Measurements from ENCODE around the gene PEAK3.
"Not testable (repeated sequence)": the region's sequence is repeated elsewhere in the genome, so short reads cannot be mapped to it uniquely, and the experiment has no call there.

PEAK3 gene

GRCh38 chr19:2288338-2288817, 6.4 kb upstream of the PEAK3 start:
- no peak for DNase-seq

- no peak for DNase-seq
These were observed 5.8 kb upstream of the PEAK3 start for GRCh38 chr19:2287585-2288337.

DNA sequence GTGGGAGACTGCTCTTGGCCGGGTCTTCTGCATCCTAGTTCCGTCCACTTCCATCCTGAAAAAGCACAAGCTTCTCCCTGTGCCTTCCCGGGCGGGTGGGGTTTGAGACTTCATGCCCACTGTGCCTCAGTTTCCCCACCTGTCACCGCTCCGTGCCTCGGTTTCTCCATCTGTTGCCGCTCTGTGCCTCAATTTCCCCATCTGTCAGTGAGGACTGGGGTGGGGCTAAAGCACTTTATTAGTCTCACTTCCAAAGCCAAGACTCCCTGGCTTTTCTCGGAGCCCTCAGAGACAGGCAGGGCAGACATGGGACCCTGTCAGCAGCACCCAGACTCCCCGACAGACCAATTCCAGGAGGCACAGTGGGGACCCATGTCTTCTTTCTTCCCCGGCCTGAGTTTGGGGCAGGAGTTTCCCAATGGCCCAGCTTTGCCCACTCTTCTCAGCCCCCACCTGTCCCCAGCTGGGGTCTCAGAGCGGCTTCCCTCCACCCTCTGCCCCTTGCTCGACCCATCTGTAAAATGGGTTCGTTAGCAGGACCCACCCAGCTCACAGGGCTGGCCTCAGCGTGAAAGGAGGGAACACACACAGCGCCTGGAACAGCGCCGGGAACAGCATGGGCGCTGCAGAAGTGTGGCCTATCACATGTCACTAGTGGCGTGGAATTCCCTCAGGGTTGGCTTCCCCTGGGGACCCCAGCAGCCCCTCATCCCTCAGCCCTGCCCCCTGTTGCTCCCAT, 4.6 kb upstream of the PEAK3 start:
- DNase-seq, result peak; percentile 33

- no peak for DNase-seq
These were observed 2.0 kb upstream of the PEAK3 start for GRCh38 chr19:2283835-2284507.

GRCh38 chr19:2282862-2283237, 875 bp upstream of the PEAK3 start:
- no peak for DNase-seq

DNA sequence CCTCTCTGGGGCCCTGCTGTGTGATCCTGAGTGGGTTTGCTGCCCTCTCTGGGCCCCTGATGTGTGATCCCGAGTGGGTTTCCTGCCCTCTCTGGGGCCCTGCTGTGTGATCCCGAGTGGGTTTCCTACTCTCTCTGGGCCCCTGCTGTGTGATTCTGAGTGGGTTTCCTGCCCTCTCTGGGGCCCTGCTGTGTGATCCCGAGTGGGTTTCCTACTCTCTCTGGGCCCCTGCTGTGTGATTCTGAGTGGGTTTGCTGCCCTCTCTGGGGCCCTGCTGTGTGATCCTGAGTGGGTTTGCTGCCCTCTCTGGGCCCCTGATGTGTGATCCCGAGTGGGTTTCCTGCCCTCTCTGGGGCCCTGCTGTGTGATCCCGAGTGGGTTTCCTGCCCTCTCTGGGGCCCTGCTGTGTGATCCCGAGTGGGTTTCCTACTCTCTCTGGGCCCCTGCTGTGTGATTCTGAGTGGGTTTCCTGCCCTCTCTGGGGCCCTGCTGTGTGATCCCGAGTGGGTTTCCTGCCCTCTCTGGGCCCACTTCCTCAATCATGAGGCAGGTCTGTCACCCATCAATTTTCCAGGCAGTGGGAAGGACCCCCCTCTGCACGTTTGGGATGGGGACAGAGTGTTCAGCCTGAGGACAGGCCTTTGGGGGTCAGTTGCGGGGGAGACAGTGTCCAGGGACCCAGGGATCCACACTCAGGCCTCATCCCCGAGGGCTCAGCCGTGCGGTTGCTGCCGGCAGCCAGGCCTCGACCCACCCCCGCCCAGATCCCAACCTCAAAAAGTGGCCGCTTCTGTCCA, 512 bp downstream of the PEAK3 start:
- DNase-seq, result not testable (repeated sequence)

GRCh38 chr19:2280633-2281264, 1.2 kb downstream of the PEAK3 start:
- DNase-seq, result no peak

DNA sequence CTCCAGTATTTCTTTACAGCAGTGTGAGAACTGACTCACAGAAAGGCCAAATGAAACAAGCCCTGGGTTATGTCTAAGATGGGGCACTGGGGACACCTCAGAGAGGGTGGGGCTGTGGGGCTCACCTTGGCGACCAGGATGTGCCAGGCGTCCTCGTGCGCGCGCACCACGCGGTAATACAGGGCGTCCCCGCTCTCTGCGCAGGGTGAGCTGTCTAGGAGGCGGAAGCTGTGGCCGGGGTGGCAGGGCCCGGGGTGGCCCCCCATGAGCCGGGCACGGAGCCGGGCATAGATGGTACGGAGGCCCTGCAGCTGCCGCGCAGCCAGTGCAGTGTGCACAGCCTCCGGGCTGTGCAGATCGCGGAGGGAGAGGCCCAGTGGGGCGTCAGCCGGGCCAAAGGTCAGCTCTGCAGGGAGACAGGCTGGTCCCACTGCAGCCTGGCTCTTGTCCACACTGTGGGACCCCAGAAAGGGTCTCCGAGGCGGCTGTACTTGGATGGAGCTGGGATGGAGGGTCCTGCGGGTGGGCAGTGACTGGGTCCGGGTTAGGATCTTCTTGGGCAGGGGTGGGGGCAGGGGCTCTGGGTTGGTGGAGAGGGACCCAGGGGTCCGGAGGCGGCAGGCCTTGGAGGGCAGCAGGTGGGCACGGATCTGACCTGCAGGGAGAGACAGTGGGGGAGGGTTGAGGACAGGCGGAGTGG, 3.4 kb downstream of the PEAK3 start:
- DNase-seq, result no peak

DNA sequence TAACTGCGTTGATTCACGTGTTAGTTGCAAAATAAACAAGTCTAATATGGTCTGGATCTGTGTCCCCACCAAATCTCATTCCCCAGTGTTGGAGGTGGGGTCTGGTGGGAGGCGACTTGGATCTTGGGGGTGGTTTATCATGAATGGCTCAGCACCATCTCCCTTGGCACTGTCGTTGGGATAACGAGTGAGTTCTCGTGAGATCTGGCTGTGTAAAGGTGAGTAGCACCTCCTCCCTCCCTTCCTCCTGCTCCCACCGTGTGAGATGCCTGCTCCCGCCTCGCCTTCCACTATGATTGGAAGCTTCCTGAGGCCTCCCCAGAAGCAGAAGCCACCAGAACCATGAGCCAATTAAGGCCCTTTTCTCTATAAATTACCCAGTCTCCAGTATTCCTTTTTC, 4.8 kb downstream of the PEAK3 start:
- no peak for DNase-seq

GRCh38 chr19:2276429-2276986, 5.5 kb downstream of the PEAK3 start:
- no peak for DNase-seq

GRCh38 chr19:2275588-2276428, 6.2 kb downstream of the PEAK3 start:
- DNase-seq, result no peak

- DNase-seq, result no peak
These were observed 6.9 kb downstream of the PEAK3 start for GRCh38 chr19:2274931-2275535.

- DNase-seq, result no peak
These were observed 7.7 kb downstream of the PEAK3 start for GRCh38 chr19:2274185-2274711.

- peak; percentile 88 for DNase-seq
These were observed 8.4 kb downstream of the PEAK3 start for GRCh38 chr19:2273356-2274184.

DNA sequence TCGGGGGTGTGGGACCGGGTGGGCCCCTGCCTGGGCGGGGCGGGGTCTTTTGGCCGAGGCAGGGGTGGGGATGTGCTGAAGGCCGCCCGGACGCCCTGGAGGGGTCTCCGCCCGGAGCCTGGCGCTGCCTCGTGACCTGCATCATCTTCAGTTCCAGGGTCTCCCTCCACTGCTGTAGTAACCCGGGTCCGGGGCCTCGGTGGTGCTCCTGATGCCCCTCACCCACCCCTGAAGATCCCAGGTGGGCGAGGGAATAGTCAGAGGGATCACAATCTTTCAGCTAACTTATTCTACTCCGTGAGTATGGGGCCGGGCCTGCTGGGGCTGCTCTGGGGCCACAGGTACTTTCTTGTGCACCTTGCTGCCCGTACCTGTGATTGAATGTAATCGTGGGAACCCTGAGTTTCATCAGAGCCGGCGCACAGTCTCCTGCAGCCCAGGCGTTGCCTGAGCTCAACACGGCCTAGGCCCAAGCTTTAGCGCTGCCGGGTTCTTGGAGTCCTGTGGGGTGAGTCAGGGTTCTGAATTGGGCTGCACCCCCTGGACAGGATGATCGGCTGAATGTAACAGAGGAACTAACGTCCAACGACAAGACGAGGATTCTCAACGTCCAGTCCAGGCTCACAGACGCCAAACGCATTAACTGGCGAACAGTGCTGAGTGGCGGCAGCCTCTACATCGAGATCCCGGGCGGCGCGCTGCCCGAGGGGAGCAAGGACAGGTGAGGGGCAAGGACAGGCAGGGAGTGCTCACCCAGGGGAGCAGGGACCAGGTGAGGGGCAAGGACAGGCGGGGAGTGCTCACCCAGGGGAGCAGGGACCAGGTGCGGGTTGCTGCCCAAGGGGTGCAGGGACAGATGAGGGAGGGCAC, 10.5 kb downstream of the PEAK3 start:
- no peak for DNase-seq

DNA sequence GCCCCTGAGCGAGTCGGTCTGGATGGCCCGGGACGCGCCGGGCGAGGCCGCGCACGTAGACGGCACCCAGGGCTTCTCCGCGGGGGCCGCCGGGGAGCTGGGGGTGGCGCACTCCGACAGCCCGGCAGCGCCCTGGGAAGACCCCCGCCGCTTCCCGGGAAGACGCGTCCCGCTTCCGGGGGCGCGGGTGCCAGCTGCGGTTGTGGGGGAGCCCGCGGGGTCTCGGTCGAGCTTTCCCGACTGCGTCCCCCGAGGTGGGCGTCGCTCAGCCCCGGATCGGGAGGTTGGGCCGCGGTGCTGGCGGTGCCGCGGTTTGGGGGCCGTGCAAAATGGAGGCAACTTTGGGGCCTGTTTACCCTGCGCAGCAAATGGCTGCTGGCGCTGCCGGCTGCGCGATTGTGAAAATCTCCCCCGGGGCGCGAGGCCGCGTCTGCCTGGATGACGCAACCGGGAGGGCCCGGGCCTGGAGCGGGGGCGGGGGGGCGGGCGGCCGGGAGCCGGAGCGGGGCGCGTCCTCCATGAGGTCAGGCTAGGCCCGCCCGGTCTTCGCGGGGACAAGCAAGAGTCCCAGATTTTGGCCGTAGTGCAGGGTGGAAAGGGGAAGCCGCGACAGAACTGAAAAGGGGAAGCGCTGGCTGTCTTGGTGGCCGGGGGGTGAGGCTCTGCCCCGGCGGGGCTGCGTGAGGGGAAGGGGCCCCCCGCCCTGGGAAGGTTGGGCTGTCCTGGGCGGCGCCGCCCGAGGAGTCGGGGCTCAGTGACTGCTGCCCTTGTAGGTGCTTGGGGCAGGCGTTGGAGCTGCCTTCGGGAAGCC, 11.3 kb downstream of the PEAK3 start:
- DNase-seq, result peak; percentile 88

DNA sequence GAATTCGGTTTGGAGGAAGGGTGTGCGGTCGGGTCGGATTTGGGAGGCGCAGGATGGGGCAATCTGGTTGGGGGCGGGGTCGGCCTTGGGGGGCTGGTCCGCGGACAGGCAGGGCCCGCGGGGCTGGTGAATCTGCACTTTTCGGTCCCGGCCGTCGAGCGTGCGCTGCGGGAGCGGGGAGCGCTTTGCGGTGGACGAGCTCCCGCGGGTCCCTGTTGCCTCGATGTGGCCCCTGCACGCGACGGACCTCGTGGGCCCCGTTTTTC, 11.9 kb downstream of the PEAK3 start:
- DNase-seq, result no peak

All from right forelimb (tissue), 1 donor.